IPS-20b (cell line): ENCODE results near the gene PFDN2.
A peak's percentile ranks its signal among the peaks of the same experiment; 100 is the strongest.

Experiments used
- H3K27ac ChIP-seq: one replicate; pipeline ENCODE4 v1.5.1; 2013; ENCODE audit warnings: low read length
- H3K27me3 ChIP-seq: 2 replicates; pipeline ENCODE4 v1.6.1; 2013; ENCODE audit warnings: mild to moderate bottlenecking, low read length, inconsistent platforms; ENCODE audit not compliant: insufficient read depth
- H3K36me3 ChIP-seq: 2 replicates; pipeline ENCODE4 v1.6.1; 2013; ENCODE audit warnings: low read depth, mild to moderate bottlenecking, inconsistent platforms, low read length, moderate library complexity; ENCODE audit not compliant: insufficient read depth
- H3K4me1 ChIP-seq: 2 replicates; pipeline ENCODE4 v1.6.1; 2013; ENCODE audit warnings: mild to moderate bottlenecking, control low read depth, inconsistent platforms, low read length, moderate library complexity; ENCODE audit not compliant: insufficient read depth
- H3K4me3 ChIP-seq: 2 replicates; pipeline ENCODE4 v1.5.1; 2013; ENCODE audit warnings: mild to moderate bottlenecking, low read length, inconsistent platforms
- H3K9ac ChIP-seq: 2 replicates; pipeline ENCODE4 v1.6.1; 2013; ENCODE audit warnings: low read depth, mild to moderate bottlenecking, inconsistent platforms, low read length, moderate library complexity
- H3K9me3 ChIP-seq: 2 replicates; pipeline ENCODE4 v1.6.1; 2013; ENCODE audit warnings: mild to moderate bottlenecking, low read depth, low read length, inconsistent platforms; ENCODE audit not compliant: insufficient read depth

Gene PFDN2, protein sequence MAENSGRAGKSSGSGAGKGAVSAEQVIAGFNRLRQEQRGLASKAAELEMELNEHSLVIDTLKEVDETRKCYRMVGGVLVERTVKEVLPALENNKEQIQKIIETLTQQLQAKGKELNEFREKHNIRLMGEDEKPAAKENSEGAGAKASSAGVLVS

DNA sequence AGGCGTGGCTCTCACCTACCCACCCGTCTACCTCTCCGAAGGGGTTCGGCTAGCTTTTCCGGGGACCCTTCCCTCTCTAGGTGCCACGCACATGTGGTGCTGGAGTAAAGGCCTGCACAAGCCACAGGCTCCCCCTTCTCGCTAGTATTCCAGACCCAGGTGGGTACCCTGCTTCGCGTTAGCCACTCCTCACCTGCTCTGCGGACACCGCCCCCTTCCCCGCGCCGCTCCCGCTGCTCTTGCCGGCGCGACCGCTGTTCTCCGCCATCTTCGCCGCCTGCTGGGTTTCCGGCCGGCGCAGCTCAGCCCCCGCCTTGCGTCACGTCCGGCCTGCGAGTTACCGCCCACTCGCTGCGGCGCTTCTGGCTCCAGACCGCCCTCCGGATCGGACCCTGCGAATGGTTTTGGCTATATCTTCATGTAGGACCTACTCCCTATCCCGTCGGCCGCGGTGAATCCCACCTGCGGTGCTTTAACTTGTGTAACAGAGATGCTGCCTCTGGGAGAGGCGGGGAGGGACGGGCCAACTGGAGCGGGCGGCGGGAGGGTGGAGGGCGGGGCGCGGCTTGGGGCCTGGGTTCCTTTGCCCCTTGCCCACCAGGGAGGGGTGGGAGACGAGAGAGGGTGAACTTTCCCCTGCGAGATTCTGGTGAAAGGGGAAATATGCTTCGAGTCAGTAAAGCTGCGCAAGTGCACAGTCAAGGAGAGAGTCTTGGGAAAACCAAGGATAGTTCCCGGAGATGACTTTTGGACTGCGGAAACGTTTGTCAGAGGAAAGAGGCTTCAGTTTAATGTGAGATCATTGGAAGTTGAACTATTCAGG is at the start of gene PFDN2, which contains the start of gene NIT1:
Gene PFDN2 (minus strand): TSS at position 279 of the 823 bp plus-strand sequence. CDS start 11 bp downstream, at position 268.
Gene NIT1 (plus strand): TSS at position 347 of the 823 bp plus-strand sequence. CDS start 72 bp downstream, at position 419.
- Histone ChIP-seq H3K4me1 (peaks cover 8% of the 10 kb centered on the region; the same call in 1 of the 2 replicates), H3K27ac (peak within 1 kb of the TSS; percentile 89), H3K9me3 (no peaks in the 10 kb centered on the region), H3K4me3 (peak within 1 kb of the TSS; percentile 99), H3K9ac (peak within 1 kb of the TSS; percentile 95), H3K36me3 (peaks cover 37% of the 10 kb centered on the region), H3K27me3 (no peaks in the 10 kb centered on the region)

DNA sequence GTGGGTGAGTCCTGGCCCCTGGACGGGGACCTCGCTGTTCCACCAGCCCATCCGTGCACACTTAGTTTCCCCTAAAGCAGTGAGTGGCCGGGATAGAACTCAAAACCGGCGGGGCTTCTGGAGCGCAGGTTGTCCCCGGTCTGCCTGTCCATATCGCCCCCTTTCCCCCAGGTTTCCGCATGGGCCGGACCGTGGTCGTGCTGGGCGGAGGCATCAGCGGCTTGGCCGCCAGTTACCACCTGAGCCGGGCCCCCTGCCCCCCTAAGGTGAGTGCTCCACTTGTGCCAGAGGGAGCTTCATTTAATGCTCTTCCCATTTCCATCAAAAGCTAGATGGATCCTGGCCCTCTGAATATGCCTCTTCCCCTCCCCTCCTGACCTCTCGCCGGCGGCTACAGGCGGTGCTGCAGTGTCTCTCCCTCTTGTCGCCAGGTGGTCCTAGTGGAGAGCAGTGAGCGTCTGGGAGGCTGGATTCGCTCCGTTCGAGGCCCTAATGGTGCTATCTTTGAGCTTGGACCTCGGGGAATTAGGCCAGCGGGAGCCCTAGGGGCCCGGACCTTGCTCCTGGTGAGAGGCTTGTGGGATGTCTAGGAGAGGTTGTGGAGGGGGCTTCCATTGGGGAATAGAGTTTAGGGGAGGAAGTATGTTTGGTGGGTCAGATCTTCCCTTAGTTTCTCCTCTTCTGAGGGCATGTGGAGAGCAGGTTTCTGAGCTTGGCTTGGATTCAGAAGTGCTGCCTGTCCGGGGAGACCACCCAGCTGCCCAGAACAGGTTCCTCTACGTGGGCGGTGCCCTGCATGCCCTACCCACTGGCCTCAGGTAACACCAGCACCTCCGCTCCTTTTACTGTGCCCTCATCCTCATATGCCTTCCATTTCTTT is 49.1 kb upstream of the PFDN2 start:
- Histone ChIP-seq H3K4me3 (peak overlapping the region; percentile 91), H3K9me3 (no peaks in the 10 kb centered on the region), H3K4me1 (no peaks in the 10 kb centered on the region), H3K36me3 (peaks cover 62% of the 10 kb centered on the region), H3K27me3 (no peaks in the 10 kb centered on the region), H3K27ac (no peak overlapping the region), H3K9ac (peak overlapping the region; percentile 89)

- Histone ChIP-seq H3K27ac (no peak within 1 kb of the TSS), H3K4me1 (no peaks in the 10 kb centered on the region), H3K4me3 (peak within 1 kb of the TSS; percentile 91), H3K36me3 (peaks cover 56% of the 10 kb centered on the region), H3K9ac (peak within 1 kb of the TSS; percentile 89), H3K27me3 (no peaks in the 10 kb centered on the region), H3K9me3 (no peaks in the 10 kb centered on the region)
Observed at GRCh38 chr1:161165742-161166668, 48.2 kb upstream of the PFDN2 start, which contains the start of gene PPOX. PPOX (plus strand) TSS chr1:161166426; CDS start chr1:161166848, 422 bp downstream.

GRCh38 chr1:161164901-161165610 is 47.2 kb upstream of the PFDN2 start:
- Histone ChIP-seq H3K4me3 (peak overlapping the region; percentile 91), H3K9ac (peak overlapping the region; percentile 71; the same call in 1 of the 2 replicates), H3K27ac (no peak overlapping the region), H3K36me3 (peaks cover 47% of the 10 kb centered on the region), H3K4me1 (no peaks in the 10 kb centered on the region), H3K27me3 (no peaks in the 10 kb centered on the region), H3K9me3 (no peaks in the 10 kb centered on the region)

DNA sequence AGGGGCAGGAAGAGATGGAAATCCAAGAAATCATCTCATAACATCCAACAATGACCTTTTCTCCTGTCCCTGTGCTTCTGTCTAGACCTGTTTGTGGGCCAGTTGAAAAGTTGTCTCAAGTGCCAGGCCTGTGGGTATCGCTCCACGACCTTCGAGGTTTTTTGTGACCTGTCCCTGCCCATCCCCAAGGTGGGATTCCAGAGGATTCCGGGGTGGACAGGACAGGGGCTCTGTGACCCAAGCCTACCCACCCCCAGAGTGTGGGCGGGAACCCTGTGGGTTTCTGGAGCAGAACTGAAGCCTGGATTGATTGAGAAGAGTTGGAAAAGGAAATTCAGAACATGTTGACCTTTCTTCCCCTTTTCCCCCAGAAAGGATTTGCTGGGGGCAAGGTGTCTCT is 46.0 kb upstream of the PFDN2 start:
- H3K27ac ChIP-seq = no peak overlapping the region
- H3K36me3 ChIP-seq = peaks cover 36% of the 10 kb centered on the region
- H3K9me3 ChIP-seq = no peaks in the 10 kb centered on the region
- H3K9ac ChIP-seq = no peak overlapping the region
- H3K4me1 ChIP-seq = no peaks in the 10 kb centered on the region
- H3K4me3 ChIP-seq = no peak overlapping the region
- H3K27me3 ChIP-seq = no peaks in the 10 kb centered on the region

DNA sequence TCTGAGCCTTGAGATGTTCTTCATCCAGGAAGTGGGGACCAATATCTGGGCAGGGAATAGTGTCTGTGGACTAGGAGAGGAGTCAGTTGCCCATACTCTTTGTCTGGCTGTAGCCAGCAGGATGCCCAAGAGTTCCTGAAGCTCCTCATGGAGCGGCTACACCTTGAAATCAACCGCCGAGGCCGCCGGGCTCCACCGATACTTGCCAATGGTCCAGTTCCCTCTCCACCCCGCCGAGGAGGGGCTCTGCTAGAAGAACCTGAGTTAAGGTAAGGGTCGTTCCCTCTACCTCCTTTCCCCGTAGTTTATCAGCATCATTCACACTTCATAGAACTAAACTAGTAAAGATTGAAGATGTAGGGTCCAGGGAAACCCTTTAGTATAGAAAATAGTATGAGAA is 45.0 kb upstream of the PFDN2 start:
- no peak overlapping the region for H3K27ac ChIP-seq
- no peaks in the 10 kb centered on the region for H3K27me3 ChIP-seq
- no peaks in the 10 kb centered on the region for H3K9me3 ChIP-seq
- H3K9ac ChIP-seq = no peak overlapping the region
- no peak overlapping the region for H3K4me3 ChIP-seq
- H3K4me1 ChIP-seq = no peaks in the 10 kb centered on the region
- peaks cover 45% of the 10 kb centered on the region for H3K36me3 ChIP-seq

- H3K27ac ChIP-seq = no peak overlapping the region
- H3K9me3 ChIP-seq = no peaks in the 10 kb centered on the region
- H3K36me3 ChIP-seq = peaks cover 52% of the 10 kb centered on the region
- H3K4me1 ChIP-seq = no peaks in the 10 kb centered on the region
- no peak overlapping the region for H3K9ac ChIP-seq
- H3K27me3 ChIP-seq = no peaks in the 10 kb centered on the region
- H3K4me3 ChIP-seq = no peak overlapping the region
Observed at GRCh38 chr1:161162052-161162451, 44.2 kb upstream of the PFDN2 start.

GRCh38 chr1:161161652-161162051 is 43.8 kb upstream of the PFDN2 start:
- Histone ChIP-seq H3K27me3 (no peaks in the 10 kb centered on the region), H3K9ac (no peak overlapping the region), H3K9me3 (no peaks in the 10 kb centered on the region), H3K27ac (no peak overlapping the region), H3K4me3 (no peak overlapping the region), H3K4me1 (no peaks in the 10 kb centered on the region), H3K36me3 (peaks cover 56% of the 10 kb centered on the region)

- peak overlapping the region; percentile 85 for H3K4me3 ChIP-seq
- no peaks in the 10 kb centered on the region for H3K27me3 ChIP-seq
- peaks cover 56% of the 10 kb centered on the region for H3K36me3 ChIP-seq
- no peaks in the 10 kb centered on the region for H3K9me3 ChIP-seq
- H3K27ac ChIP-seq = no peak overlapping the region
- no peaks in the 10 kb centered on the region for H3K4me1 ChIP-seq
- H3K9ac ChIP-seq = no peak overlapping the region
Observed at GRCh38 chr1:161160671-161161145, 42.9 kb upstream of the PFDN2 start.

- Histone ChIP-seq H3K4me3 (peak overlapping the region; percentile 85), H3K36me3 (peaks cover 52% of the 10 kb centered on the region), H3K4me1 (no peaks in the 10 kb centered on the region), H3K27ac (peak overlapping the region; percentile 35), H3K9me3 (no peaks in the 10 kb centered on the region), H3K27me3 (no peaks in the 10 kb centered on the region), H3K9ac (peak overlapping the region; percentile 78)
Observed at GRCh38 chr1:161159913-161160243, 42.0 kb upstream of the PFDN2 start.
